Fibroblast of skin of abdomen (primary cell): ENCODE results near the gene POLE.

Experiments used
- DNase-seq: peaks from one replicate; pipeline ENCODE4 v3.0.0-alpha.2; 2013

The POLE gene

DNA sequence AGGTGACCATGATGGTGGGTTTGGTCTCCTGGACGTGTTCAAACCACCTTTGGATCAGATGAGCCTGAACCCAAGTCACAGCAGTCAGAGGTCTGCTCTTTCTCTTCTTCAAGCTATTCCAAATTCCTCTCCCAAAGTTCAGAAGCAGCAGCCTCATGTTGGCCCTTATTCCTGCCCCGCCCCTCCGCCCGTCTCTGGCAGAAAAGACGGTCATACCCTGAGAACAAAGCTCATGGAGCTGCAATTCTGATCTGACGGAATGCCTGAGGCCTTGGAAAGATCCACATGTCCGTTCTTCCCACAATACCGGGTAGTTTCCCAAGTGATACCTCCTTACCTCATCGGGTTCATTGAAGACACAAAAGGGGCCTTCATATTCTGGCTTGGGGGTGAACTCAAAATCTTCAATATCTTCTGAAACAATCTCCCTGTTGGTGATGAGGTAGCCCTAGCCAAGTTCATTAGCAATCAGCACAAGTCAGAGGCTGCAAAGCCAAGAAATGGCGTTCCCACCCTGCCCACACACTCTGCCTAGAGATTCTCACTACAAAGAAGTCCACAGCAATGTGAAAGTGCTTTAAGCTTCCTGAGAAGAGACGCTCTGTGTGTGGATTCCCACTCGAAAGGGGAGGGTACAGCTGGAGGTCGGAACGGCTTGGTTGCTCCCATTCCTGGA is 11.2 kb downstream of the POLE start:
- no peak for DNase-seq

DNA sequence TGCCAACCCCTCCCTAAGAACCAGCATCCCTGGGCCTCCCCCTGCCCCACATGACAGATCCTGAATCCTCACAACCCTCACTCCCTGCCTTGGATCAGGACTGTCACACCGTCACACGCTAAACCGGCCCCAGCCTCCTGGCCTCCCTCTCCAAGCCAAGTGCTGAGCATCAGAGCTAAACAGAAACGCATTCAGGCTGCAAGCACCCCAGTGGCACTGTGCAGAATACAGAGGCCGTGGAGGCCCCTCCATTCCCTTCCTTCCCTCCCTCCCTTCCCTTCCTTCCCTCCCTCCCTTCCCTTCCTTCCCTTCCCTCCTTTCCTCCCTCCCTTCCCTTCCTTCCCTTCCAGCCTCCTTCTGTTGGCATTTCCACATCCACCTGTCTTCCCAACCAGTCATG is 12.6 kb downstream of the POLE start:
- DNase-seq: no peak

DNA sequence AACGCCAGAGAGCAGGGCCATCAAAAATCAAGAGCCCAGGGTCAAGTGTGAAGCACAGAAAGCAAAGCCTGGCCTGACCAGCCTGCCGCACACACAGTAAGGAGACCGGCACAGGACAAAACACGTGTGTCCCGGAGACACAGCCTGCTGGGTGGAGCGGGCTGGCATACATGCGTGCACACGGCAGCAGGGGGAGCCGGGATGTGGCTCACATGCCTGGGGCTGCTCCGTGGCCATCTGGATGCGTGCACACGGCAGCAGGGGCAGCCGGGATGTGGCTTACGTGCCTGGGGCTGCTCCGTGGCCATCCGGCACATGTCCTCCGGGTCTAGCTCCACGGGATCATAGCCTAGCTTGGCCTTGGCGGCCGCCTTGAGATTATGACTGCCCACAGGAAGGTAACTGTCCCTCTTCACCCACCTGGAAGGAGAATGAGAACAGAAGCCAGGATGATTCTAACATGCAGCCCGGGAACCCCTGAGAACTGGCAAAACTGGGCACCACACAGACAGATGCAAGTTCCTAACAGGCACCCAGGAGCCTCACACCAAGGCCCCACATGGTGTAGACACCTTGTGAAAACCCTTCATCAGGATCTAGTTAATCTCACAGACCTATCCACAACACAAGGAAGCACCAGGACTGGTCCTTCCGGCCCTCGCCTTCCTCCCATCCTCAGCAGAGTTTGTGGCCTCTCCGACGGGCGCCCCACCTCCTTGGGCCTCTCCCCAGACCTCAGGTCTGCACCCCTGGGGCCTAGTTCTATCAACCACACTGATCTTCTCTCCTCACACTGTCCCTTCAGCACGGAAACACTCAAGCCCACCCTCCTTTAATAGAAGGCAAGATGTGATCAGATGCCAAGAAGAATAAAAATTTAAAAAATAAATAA is 13.6 kb downstream of the POLE start:
- DNase-seq: no peak

DNA sequence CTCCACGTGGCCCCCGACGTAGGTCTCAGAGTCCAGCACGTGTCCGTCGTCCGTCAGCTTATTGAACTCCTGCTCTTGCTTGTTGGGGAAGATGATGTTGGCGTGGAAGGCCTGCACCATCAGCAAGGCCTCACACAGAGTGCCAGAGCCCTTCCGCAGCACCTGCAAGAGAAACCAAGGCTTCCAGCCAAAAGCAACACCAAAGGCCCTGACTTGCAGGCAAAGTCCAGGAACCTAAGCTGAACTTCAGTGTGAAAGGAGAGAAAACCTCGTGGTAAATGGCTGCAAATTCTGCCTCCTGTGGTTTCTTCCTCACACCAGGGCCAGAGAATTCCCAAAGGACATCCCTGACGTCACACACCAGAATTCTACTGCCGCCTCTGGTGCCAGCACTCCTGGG is 14.5 kb downstream of the POLE start:
- no peak for DNase-seq

DNA sequence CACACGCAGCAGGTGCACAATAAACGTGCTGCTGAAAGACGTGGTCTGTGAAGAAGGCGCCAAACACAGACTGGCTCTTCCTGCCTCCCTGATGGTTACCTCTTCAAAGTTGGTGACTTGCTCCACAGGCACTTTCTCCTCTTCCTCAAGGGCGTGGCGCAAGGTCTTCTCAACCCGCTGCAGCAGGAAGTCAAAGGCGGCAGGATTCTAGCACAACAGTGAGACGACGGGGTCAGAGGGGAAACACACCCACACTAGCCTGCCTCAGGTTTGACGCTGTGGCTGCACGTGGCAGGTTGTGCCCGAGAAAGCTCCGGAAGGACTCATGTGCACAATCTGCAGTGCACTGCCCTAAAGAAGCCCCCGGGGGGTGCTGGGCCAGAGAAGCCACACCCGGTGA is 15.0 kb downstream of the POLE start:
- no peak for DNase-seq

DNA sequence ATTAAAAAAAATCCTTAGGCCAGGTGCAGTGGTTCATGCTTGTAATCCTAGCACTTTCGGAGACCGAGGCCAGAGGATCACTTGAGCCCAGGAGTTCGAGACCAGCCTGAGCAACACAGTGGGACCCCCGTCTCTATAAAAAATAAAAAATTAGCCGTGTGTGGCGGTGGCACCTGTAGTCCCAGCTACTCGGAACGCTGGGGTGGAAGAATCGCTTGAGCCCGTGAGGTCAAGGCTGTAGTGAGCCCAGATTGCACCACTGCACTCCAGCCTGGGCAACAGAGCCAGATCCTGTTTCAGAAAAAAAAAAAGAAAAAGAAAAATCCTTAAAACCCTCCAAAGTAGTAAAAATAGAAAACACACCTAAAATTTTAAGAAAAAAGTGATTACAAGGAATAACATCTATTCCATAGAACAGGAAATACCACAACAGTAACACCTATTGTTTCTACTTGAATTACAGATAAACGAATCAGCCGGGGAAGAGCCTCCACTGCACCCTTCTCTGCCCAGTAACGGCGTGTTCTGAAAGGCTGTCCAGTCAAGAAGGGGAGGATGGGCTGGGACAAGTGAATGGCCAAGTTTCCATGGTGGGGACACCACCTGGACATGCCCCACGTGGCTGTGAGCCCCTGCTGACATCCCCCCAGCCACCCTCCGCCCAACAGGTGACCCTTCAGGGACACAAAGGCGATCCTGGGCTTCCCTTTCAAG is 17.8 kb downstream of the POLE start:
- no peak for DNase-seq

DNA sequence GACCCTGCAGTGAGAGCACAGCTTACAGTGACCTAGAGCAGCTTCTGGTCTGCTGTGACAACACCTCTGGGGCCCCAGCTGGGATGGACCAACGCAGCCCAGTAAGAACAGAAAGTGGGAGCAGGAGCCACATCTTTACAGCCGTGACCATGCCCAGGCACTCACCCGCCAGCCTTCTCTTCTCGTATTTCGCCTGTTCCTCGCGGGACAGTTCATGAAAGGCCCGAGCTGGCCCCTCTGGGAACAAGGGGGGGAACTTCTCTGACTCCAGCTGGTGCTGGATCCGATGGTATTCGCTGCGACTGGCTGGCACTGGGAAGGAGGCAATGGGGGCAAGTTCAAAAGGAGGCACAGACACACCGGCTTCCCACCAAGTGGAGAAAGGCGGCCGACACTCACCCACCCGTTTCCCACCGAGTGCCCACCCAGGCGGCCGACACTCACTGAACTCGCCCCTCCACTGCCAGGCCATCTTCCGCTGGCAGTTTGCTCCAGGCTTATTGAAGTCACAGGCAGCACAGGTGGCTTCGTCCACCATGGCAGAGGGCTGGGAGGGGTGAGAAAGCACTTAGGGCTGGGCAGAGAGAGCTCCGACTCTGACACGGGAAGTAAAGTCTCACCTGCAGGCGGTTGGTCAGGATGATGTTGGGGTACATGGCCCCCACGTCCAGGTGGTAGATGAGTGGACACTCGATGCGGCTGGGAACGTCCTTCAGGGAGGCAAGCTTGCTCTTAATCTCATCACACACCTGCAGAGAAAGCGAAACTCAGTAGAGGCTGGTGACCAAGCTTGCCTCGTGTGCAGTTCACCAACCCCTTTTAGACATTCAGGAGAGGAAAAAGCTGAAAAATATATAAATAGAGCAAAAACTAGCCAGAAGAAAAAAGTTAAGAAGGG is 18.7 kb downstream of the POLE start:
- no peak for DNase-seq

DNA sequence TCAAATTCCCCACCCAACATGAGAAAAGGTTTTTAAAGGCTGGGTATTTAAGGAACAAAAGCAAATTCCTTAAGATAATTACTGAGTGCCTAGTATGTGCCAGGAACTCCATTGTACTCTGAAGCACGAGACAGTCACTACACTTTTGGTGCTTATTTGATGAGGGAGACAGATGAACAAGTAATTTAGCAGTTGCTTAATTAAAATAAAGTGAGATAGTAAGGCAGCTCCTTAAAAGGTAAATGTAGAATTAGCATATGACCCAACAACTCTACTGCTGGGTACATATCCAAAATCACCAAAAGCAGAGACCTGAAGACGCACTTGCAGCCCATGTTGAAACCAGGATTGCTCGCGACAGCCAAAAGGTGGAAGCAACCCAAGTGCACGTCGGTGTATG is 21.3 kb downstream of the POLE start:
- DNase-seq: no peak

DNA sequence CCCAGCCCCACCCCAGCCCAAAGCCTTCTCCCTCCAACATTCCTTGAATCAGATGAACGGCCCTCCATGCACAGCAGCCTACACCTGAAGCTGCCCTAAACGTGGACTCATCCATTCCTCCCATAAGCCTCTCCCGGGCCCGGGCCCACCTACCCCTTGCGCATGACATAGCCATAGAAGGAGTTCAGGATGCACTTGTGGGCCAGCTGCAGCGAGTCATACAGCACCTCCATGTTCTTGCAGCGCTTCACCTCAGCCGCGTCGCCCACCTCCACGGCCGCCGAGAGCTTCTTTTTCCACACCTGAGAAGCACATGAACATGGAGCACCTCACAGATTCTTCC is 22.0 kb downstream of the POLE start:
- no peak for DNase-seq

DNA sequence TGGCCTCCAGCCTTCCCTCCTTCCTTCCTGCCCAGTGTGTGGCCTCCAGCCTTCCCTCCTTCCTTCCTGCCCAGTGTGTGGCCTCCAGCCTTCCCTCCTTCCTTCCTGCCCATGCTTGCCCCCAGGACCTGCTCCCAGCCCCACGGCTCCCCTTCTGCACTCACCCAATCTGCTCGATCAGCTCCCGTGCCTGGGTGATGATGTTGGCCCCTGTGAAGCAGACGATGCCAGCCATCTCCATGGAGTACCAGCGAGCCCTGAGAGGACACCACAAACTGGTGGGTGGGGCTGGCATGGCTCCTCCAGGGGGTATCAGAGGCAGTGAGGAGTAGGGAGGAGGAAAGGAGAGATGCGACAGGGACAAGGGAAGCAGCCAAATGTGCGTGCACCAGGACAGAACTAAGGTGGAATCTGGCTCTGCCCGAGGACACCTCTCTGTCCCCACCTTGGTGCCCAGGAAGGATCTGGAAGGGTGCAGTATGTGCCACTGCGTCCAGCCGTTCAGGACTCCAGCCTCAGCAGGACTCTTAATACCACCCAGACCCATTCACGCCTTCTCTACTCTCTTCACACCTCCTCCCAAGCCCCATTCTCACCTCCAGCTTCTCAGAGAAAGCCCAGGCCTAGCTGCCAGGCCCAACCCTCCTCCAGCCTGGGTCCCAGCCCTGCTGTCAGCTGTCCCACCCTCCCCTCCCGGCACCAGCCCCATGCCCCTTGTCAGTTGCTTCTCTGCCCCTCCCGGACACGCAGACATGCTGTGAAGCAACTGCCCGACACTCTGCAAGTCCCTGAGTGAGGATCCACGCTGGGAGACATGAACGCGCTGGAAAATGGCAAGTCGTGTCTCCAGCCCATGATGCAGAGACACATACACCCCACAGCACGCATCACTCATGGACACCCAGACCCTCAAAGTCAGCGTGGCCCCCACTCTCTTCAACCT is 22.7 kb downstream of the POLE start:
- DNase-seq: no peak

DNA sequence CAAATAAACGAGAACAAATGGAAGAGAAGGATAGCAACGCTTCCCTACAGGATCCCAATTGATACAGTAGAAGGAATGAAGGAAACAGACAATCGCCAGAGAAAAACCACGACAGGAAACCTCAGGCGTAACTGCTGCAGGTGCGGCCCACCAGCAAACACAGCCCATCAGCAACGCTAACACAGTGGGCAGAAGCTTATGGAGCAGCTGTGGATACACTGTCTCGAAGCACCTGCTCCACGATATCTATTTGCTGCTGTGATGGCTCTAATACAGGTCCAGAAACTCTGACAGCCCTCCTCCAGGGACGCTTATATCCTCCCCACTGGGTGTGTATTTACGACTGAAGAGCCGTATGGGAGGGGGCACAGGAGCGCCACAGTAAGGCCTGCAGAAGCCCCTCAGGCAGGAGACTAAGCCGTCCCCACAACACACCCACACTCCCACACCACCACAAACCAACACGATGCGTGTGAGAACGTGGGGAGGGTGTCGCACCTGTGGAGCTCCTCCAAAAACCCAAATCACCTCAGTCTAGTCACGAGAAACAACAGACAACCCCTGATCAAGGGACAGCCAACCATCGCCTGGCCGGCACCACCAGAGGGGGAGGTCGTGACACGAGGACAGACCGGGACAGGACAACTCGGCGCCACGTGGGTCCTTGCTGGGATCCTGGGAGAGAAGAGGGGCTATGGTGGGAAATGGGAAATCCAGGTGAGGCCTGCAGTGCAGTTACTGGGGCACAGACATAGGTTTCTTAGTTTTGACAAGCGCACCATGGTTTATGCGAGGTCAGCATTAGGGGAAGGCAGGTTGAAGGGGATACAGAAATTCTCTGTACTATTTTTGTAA is 24.0 kb downstream of the POLE start:
- DNase-seq: no peak

DNA sequence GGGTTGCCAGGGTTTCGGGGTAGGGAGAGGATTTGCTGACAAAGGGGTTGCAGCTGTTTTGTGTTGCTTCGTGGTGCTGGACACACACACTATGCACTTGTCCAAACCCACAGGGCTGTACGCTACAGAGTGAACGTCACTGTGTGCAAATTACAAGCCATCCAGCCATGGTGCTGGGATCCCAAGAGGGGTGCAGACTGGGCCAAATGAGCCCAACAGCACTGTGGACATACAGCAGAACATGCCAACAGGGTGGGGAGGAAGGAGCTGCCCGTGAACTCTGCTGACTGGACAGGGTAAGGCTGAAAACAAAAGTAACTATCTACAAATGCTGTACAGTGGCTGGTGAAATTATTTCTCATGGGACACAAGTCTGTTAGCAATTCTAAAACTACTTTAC is 25.2 kb downstream of the POLE start:
- DNase-seq: no peak

DNA sequence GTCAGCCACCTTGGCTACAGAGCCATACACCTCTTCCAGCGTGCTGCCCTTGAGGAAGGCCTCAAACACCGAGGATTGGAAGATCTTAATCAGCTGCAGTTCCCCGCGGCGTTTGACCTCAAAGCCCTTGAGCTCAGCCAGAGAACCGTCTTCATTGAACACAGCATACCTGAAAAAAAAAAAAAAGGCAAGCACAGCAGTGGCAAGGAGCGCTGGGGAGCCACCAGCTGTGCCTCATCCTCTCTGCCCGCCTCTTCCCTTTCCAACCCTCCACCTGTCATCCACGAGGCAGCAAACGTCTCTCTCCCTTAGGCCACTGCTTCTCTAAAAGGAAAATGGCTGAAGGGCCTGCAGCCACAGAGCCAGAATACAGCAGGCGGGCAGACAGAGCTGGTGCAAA is 26.1 kb downstream of the POLE start:
- DNase-seq: no peak

DNA sequence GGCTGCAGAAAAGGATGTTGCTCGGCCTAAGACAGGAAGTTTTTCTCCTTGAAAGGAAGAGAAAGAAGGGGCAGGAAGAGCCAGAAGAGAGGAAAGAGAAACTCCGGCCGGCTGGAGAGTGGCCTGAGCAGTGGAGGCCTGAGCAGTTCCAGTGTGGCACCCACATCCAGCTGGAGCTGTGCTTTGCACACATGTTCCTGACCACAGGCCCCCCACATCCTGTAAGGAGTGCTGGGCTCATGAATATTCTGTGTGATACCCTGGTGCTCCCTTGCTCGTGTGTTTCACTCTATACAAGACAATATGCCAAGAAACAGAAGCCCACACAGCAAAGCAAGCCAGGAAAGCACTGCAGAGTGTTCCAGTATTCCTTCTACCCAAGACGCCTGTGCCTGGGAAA is 27.1 kb downstream of the POLE start:
- no peak for DNase-seq

DNA sequence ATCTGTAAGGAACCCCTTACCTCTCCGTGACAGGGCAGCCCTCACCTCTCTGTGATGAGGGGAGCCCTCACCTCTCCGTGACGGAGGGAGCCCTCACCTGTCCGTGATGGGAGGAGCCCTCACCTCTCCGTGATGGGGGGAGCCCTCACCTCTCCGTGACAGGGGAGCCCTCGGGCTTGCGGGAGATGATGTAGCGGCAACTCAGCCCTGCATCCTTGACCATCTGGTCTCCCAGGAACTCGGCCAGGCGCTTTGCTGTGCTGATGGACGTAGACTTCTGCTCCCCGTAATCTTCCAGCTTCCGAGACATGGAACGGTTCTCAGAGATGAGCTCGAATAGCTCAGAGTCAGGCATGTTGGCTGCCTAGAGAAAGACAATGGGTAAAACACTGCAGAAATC is 28.0 kb downstream of the POLE start:
- DNase-seq: no peak

DNA sequence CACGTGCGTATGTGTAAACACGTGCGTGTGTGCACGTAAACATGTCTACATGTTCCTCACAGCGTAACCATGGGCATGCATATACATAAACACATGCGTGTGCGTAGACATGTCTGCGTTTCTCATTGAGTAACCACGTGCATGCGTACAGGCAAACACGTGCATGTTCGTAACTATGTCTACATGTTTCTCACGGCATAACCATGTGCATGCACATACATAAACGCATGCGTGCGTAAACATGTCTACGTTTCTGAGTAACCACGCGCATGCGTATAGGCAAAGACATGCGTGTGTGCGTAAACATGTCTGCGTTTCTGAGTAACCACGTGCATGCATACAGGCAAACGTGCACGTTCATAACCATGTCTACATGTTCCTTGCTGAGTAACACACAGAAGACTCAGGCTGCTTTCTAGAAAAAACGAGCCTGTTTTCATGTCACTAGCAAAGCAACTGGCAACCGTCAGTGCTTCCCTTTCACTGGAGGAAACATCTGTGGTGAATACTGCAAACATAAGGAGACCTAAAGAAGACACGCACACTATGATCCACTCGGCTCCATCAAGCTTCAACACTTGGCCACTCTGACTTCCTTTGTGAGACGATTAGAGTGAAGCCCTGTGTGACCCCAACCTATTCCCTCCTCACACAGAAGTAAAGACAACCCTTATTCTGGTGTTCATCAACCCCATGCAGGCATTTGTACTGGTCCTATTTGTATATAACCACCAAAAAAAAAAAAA is 28.8 kb downstream of the POLE start:
- no peak for DNase-seq

DNA sequence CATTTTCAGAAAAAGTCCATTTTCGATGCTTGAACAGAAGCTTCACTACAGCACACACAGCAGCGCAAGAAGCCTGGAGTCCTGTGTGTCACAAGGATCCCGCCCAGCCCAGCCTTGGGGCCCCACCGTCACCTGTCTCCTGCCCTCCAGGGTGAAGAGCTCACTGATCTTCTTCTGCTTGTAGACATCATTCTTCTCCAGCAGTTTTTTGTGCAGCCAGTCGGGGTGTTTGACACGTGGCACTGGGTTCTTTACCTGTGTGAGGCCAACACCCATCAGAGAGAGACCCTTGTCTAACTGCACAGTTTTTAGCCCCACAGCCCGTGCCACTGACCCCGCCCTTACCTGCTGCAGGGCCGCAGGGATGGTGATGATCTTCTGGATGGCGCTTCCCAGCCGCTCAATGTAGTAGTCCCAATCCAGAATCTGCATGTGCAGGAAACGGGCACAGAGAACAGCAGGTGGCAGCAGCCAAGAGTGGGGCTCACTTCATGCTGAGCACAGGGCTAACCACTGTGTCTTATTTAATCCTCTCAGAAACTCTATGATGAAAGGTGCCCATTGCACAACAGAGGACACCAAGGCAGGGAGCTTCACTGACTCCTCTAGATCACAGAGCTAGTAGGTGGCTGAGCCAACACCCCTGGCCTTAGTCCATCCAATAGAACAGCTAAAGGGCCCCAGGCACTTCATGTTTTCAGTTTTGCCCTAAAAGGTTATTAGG is 30.0 kb downstream of the POLE start:
- DNase-seq: no peak

DNA sequence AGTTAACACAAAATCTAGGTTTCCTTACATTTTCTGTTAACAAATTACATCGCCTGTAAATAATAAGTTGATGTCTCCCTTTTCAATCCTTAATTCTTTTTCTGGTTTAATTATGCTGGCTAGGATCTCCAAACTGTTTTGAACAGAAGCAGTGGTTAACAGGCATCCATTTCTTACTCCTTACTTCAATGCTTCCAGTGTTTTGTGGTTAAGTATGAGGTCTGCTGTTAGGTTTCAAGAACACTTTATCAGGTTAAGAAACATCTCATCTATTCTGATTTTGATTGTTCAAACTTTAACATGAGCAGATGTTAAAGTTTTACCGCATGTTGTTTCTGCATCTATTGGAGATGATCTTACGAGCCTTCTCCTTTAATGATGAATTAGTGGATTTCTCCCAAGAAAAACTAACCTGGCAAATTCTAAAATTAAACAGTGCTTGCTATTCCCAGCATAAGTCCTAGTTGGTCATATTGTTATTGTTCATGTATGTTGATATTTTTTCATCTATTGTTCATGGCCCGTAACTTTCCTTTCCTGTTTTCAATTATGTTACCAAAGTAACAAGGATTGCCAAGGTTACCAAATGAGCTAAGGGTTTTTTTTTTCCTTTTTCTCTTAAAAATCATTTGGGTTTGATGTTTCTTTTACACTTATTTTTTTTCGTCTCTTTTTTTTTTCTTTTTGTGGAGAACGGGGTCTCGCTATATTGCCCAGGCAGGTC is 33.4 kb downstream of the POLE start:
- no peak for DNase-seq
